SK-N-SH (cell line): Measurements from ENCODE around the gene JMJD1C. TPM values are rescaled to one million over a fixed set of nuclear protein-coding genes. Genes with fewer than 3 reads are reported as not detected.

Source experiments
- CTCF ChIA-PET: fragments of 300-600, 350-600 bp; formaldehyde crosslinking; extraction: SDS; loops from one replicate; lab custom pipeline; 2021; lab: Yijun Ruan, JAX
- POLR2A ChIA-PET: fragments of 350-600 bp; sonication (Branson Sonifier 250); formaldehyde crosslinking; extraction: SDS; loops from one replicate; lab custom pipeline; 2020; ENCODE audit warnings: antibody characterized with exemption, inconsistent platforms; lab: Yijun Ruan, JAX
- DNase-seq: peaks from one replicate; pipeline ENCODE4 v3.0.0; 2012
- H2AFZ ChIP-seq: fragments of 200-600 bp; sonication (generic); 2 replicates; pipeline ENCODE4 v1.8.1; 2016; ENCODE audit warnings: antibody characterized with exemption, mild to moderate bottlenecking, low read depth
- H3F3A ChIP-seq: fragments of 200-600 bp; sonication (generic); replicated peaks from 2 replicates; pipeline ENCODE3; 2016; ENCODE audit warnings: antibody characterized with exemption, mild to moderate bottlenecking; ENCODE audit not compliant: insufficient read depth
- H3K27ac ChIP-seq, 2 experiments: fragments of 200-500 bp in 1 of 2; fragments of 200-600 bp in 1 of 2; sonication (Bioruptor generic) in 1 of 2; sonication (generic), shearing (Covaris generic) in 1 of 2; 2 replicates each; pipeline versions ENCODE4 v1.5.1 to v1.6.1; 2014 to 2016; ENCODE audit warnings: low read depth in 2 of 2, inconsistent platforms in 1 of 2, low read length in 1 of 2, mild to moderate bottlenecking in 1 of 2, mixed read lengths in 1 of 2
- H3K27me3 ChIP-seq: fragments of 200-600 bp; sonication (generic), shearing (Covaris generic); 2 replicates; pipeline ENCODE4 v1.6.1; 2016; ENCODE audit warnings: mixed run types; ENCODE audit not compliant: insufficient read depth
- H3K36me3 ChIP-seq, 2 experiments: fragments of 200-500 bp in 1 of 2; fragments of 200-600 bp in 1 of 2; sonication (Bioruptor generic) in 1 of 2; sonication (generic) in 1 of 2; replicated peaks in 1 of 2; 2 replicates each; pipeline versions ENCODE3 to v1.5.1; 2014 to 2016; ENCODE audit warnings: low read length in 1 of 2, mild to moderate bottlenecking in 1 of 2; ENCODE audit not compliant: insufficient read depth in 2 of 2, control insufficient read depth in 1 of 2
- H3K4me1 ChIP-seq, 2 experiments: fragments of 200-500 bp in 1 of 2; fragments of 200-600 bp in 1 of 2; sonication (Bioruptor generic) in 1 of 2; sonication (generic), shearing (Covaris generic) in 1 of 2; 2 replicates each; pipeline versions ENCODE4 v1.5.1 to v1.6.1; 2014 to 2016; ENCODE audit warnings: low read depth in 1 of 2, low read length in 1 of 2, mixed run types in 1 of 2; ENCODE audit not compliant: insufficient read depth in 2 of 2, control insufficient read depth in 1 of 2
- H3K4me2 ChIP-seq: fragments of 200-600 bp; sonication (generic), shearing (Covaris generic); 2 replicates; pipeline ENCODE4 v1.6.1; 2017; ENCODE audit warnings: mixed run types
- H3K4me3 ChIP-seq, 2 experiments: fragments of 200-500 bp in 1 of 2; fragments of 200-600 bp in 1 of 2; sonication (Bioruptor generic) in 1 of 2; sonication (generic), shearing (Covaris generic) in 1 of 2; 2 replicates each; pipeline versions ENCODE4 v1.5.1 to v1.8.1; 2014 to 2016; ENCODE audit warnings: low read depth in 2 of 2, inconsistent platforms in 1 of 2, low read length in 1 of 2, mild to moderate bottlenecking in 1 of 2, mixed read lengths in 1 of 2, moderate library complexity in 1 of 2
- H3K79me2 ChIP-seq: fragments of 200-600 bp; sonication (generic); 2 replicates; pipeline ENCODE4 v1.8.1; 2017; ENCODE audit warnings: mild to moderate bottlenecking; ENCODE audit not compliant: insufficient read depth
- H3K9ac ChIP-seq: fragments of 200-600 bp; sonication (generic); 2 replicates; pipeline ENCODE4 v1.6.1; 2017; ENCODE audit warnings: mixed run types
- H3K9me2 ChIP-seq: fragments of 200-600 bp; sonication (generic); 2 replicates; pipeline ENCODE4 v1.6.1; 2017; ENCODE audit warnings: mixed run types
- H3K9me3 ChIP-seq: fragments of 200-600 bp; sonication (generic); 2 replicates; pipeline ENCODE4 v1.6.1; 2017; ENCODE audit warnings: mixed run types, mild to moderate bottlenecking, moderate library complexity
- H4K20me1 ChIP-seq: fragments of 200-600 bp; sonication (generic); 2 replicates; pipeline ENCODE4 v1.6.1; 2017; ENCODE audit warnings: mild to moderate bottlenecking, mixed run types; ENCODE audit not compliant: insufficient read depth
- CHD2 ChIP-seq: fragments of 150-350 bp; IDR thresholded peaks from 2 replicates; pipeline ENCODE4 v1.6.1; 2018; ENCODE audit warnings: low read length; ENCODE audit not compliant: partially characterized antibody
- ELF1 ChIP-seq: IDR thresholded peaks from 2 replicates; pipeline ENCODE4 v1.4.0; 2012
- EP300 ChIP-seq, 2 experiments: IDR thresholded peaks; 2 replicates each; pipeline versions ENCODE4 v1.4.0 to v1.6.1; 2012; ENCODE audit warnings: borderline replicate concordance in 1 of 2, low read depth in 1 of 2, low read length in 1 of 2
- EZH2phosphoT487 ChIP-seq: fragments of 200-600 bp; sonication (generic); IDR thresholded peaks from 2 replicates; pipeline ENCODE4 v1.6.1; 2017; ENCODE audit warnings: low read depth, mixed run types, mild to moderate bottlenecking, antibody characterized with exemption, moderate library complexity, borderline replicate concordance
- GABPA ChIP-seq: IDR thresholded peaks from 2 replicates; pipeline ENCODE4 v1.4.0; 2012; ENCODE audit warnings: low read depth, mild to moderate bottlenecking
- GATA2 ChIP-seq: sonication (generic); formaldehyde crosslinking; IDR thresholded peaks from 2 replicates; pipeline ENCODE4 v1.5.0; 2020; ENCODE audit warnings: mild to moderate bottlenecking, missing genetic modification reagents
- JUND ChIP-seq: IDR thresholded peaks from 2 replicates; pipeline ENCODE4 v1.4.0; 2012
- NFIC ChIP-seq: IDR thresholded peaks from 2 replicates; pipeline ENCODE4 v1.4.0; 2012; ENCODE audit warnings: borderline replicate concordance
- POLR2AphosphoS5 ChIP-seq: IDR thresholded peaks from 2 replicates; pipeline ENCODE4 v1.6.1; 2012; ENCODE audit warnings: low read depth, low read length
- RCOR1 ChIP-seq: fragments of 150-350 bp; IDR thresholded peaks from 2 replicates; pipeline ENCODE4 v1.6.1; 2017; ENCODE audit warnings: antibody characterized with exemption, low read length
- RFX5 ChIP-seq: IDR thresholded peaks from 2 replicates; pipeline ENCODE4 v1.6.1; 2012; ENCODE audit warnings: mild to moderate bottlenecking, improper control_type of control experiment, low read length
- TAF1 ChIP-seq: IDR thresholded peaks from 2 replicates; pipeline ENCODE4 v1.6.1; 2012; ENCODE audit warnings: low read depth, mild to moderate bottlenecking, low read length, moderate library complexity, borderline replicate concordance
- YY1 ChIP-seq: IDR thresholded peaks from 2 replicates; pipeline ENCODE4 v1.4.0; 2012; ENCODE audit warnings: low read depth, mild to moderate bottlenecking
- WGBS: methylation state at CpG from one replicate; pipeline ENCODE4 v1.1.6; 2017; ENCODE audit warnings: low lambda C conversion rate; 5-methylcytosine and 5-hydroxymethylcytosine counted together
- polyA plus RNA-seq, 3 experiments: library from polyadenylated mRNA; depleted of rRNA; stranded (reverse); fragments of >200 nt; gene quantifications; 2 replicates each; pipeline ENCODE4 v1.2.3, GENCODE V29; 2012
- TF ChIP-seq, protein P1 (sequence below): fragments of 150-350 bp; IDR thresholded peaks from 2 replicates; pipeline ENCODE4 v1.6.1; 2016; ENCODE audit warnings: mild to moderate bottlenecking, low read depth, low read length
- TF ChIP-seq, protein P2 (sequence below): IDR thresholded peaks from 2 replicates; pipeline ENCODE4; 2012
- TF ChIP-seq, protein P3 (sequence below): IDR thresholded peaks from 2 replicates; pipeline ENCODE4 v1.4.0; 2012; ENCODE audit warnings: low read depth, borderline replicate concordance
- TF ChIP-seq, protein P4 (sequence below): IDR thresholded peaks from 2 replicates; pipeline ENCODE4 v1.4.0; 2012; ENCODE audit warnings: low read depth

The JMJD1C gene
- polyA plus RNA-seq, 1 of the 3 experiments (the other 2 are of a cell fraction), result 11.7 TPM

DNA sequence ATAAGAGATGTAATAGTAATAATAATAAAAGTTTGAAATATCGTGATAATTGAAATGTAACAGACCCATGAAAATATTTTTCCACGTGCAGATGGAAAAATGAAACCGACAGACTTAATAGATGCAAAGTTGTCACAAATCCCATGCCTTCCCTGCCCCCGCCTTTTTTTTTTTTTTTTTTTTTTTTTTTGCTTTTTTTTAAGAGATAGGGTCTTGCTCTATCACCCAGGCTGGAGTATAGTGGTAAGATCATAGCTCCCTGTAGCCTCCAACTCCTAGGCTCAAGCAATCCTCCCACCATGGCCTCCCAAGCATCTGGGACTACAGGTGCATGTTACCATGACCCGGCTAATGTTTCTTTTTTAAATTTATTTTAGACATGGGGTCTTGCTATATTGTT, 80.5 kb downstream of the JMJD1C start:
- peaks cover 0 to 7% of the 10 kb centered on the region in 2 experiments for H3K36me3 ChIP-seq
- DNase-seq, result no peak
- peaks cover 98% of the 10 kb centered on the region for H3K79me2 ChIP-seq
- H3K4me3 ChIP-seq, result no peak overlapping the region
- H3K9me2 ChIP-seq, result no peaks in the 10 kb centered on the region
- H3K27me3 ChIP-seq, result no peaks in the 10 kb centered on the region
- peaks cover 58% of the 10 kb centered on the region for H4K20me1 ChIP-seq
- ChIA-PET CTCF (no interaction called here), POLR2A (no interaction called here)
- no peak for TF ChIP-seq EZH2phosphoT487
- H3F3A ChIP-seq, result peaks cover 6% of the 10 kb centered on the region
- peaks cover 0 to 4% of the 10 kb centered on the region in 2 experiments; a peak in 3 of 4 replicates for H3K4me1 ChIP-seq
- H3K9me3 ChIP-seq, result 0 out of 2 replicates have a peak, but pooled peaks cover under 1% of the 10 kb centered on the region
- no peak overlapping the region for H3K9ac ChIP-seq
- no peak overlapping the region for H3K27ac ChIP-seq
- H3K4me2 ChIP-seq, result no peak overlapping the region
- no peak overlapping the region for H2AFZ ChIP-seq
- 93% methylated on average over 5 of the region's 5 CpGs for WGBS

GRCh38 chr10:63384675-63385074, 81.1 kb downstream of the JMJD1C start:
- Histone ChIP-seq H4K20me1 (peaks cover 58% of the 10 kb centered on the region), H3K9me2 (no peaks in the 10 kb centered on the region), H3K4me2 (no peak overlapping the region), H3K27ac (no peak overlapping the region), H3K9me3 (no peaks in the 10 kb centered on the region), H3K27me3 (no peaks in the 10 kb centered on the region), H2AFZ (no peak overlapping the region), H3K4me1 (peaks cover 0 to 4% of the 10 kb centered on the region in 2 experiments; a peak in 3 of 4 replicates), H3F3A (peaks cover 6% of the 10 kb centered on the region), H3K4me3 (no peak overlapping the region), H3K36me3 (peaks cover 0 to 12% of the 10 kb centered on the region in 2 experiments), H3K79me2 (peaks cover 97% of the 10 kb centered on the region), H3K9ac (no peak overlapping the region)
- 74% methylated on average over 2 of the region's 2 CpGs for WGBS
- TF ChIP-seq, protein P1, sequence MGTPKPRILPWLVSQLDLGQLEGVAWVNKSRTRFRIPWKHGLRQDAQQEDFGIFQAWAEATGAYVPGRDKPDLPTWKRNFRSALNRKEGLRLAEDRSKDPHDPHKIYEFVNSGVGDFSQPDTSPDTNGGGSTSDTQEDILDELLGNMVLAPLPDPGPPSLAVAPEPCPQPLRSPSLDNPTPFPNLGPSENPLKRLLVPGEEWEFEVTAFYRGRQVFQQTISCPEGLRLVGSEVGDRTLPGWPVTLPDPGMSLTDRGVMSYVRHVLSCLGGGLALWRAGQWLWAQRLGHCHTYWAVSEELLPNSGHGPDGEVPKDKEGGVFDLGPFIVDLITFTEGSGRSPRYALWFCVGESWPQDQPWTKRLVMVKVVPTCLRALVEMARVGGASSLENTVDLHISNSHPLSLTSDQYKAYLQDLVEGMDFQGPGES, result no peak
- TF ChIP-seq POLR2AphosphoS5, result no peak
- no peak for TF ChIP-seq RCOR1
- no peak for TF ChIP-seq EZH2phosphoT487
- TF ChIP-seq ELF1, result no peak
- TF ChIP-seq, protein P2, sequence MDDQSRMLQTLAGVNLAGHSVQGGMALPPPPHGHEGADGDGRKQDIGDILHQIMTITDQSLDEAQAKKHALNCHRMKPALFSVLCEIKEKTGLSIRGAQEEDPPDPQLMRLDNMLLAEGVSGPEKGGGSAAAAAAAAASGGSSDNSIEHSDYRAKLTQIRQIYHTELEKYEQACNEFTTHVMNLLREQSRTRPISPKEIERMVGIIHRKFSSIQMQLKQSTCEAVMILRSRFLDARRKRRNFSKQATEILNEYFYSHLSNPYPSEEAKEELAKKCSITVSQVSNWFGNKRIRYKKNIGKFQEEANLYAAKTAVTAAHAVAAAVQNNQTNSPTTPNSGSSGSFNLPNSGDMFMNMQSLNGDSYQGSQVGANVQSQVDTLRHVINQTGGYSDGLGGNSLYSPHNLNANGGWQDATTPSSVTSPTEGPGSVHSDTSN, result no peak
- TF ChIP-seq GATA2 (CRISPR knock-in tag), result no peak
- TF ChIP-seq, protein P3, sequence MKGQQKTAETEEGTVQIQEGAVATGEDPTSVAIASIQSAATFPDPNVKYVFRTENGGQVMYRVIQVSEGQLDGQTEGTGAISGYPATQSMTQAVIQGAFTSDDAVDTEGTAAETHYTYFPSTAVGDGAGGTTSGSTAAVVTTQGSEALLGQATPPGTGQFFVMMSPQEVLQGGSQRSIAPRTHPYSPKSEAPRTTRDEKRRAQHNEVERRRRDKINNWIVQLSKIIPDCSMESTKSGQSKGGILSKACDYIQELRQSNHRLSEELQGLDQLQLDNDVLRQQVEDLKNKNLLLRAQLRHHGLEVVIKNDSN, result no peak
- TF ChIP-seq, protein P4, sequence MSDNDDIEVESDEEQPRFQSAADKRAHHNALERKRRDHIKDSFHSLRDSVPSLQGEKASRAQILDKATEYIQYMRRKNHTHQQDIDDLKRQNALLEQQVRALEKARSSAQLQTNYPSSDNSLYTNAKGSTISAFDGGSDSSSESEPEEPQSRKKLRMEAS, result no peak
- no peak for TF ChIP-seq JUND
- TF ChIP-seq NFIC, result no peak
- TF ChIP-seq EP300 (IDR thresholded peaks at IDR 0.05; ENCODE audit: borderline replicate concordance in 1 of 2, low read depth in 1 of 2, low read length in 1 of 2), result no peak
- no peak for TF ChIP-seq GABPA
- no peak for TF ChIP-seq CHD2
- no peak for TF ChIP-seq YY1
- no peak for TF ChIP-seq TAF1
- TF ChIP-seq RFX5, result no peak
- ChIA-PET POLR2A (no interaction called here), CTCF (no interaction called here)
- no peak for DNase-seq
